ENCODE results near the gene ANKRD11.
A peak's percentile ranks its signal among the peaks of the same experiment; 100 is the strongest.
"Not testable (repeated sequence)": the region's sequence is repeated elsewhere in the genome, so short reads cannot be mapped to it uniquely, and the experiment has no call there.

ANKRD11 gene

GRCh38 chr16:89261691-89262563 is 228.4 kb downstream of the ANKRD11 start:
- Histone ChIP-seq H3K36me3 (ENCODE audit: low read depth) (peaks cover 5% of the 10 kb centered on the region; the same call in 1 of the 2 replicates), H3K27ac (ENCODE audit: poor library complexity, severe bottlenecking) (no peak overlapping the region), H3K9me3 (ENCODE audit: severe bottlenecking) (no peaks in the 10 kb centered on the region), H3K27me3 (ENCODE audit: insufficient read depth, poor library complexity, severe bottlenecking) (no peaks in the 10 kb centered on the region), H3K4me1 (ENCODE audit: insufficient read depth, poor library complexity, severe bottlenecking) (no peaks in the 10 kb centered on the region), H3K4me3 (ENCODE audit: severe bottlenecking) (no peak overlapping the region)
- ATAC-seq (ENCODE audit: low read depth) (no peak), DNase-seq (ENCODE audit: low spot score) (no peak)
- TF ChIP-seq CTCF (IDR thresholded peaks at IDR 0.05; ENCODE audit: poor library complexity, severe bottlenecking) = no peak

GRCh38 chr16:89259901-89260300 is 230.5 kb downstream of the ANKRD11 start:
- H3K4me3 ChIP-seq (ENCODE audit: severe bottlenecking); H3K4me1 ChIP-seq (ENCODE audit: insufficient read depth, poor library complexity, severe bottlenecking); ATAC-seq (ENCODE audit: low read depth); DNase-seq (ENCODE audit: low spot score); H3K9me3 ChIP-seq (ENCODE audit: severe bottlenecking); H3K27me3 ChIP-seq (ENCODE audit: insufficient read depth, poor library complexity, severe bottlenecking); H3K36me3 ChIP-seq (ENCODE audit: low read depth); H3K27ac ChIP-seq (ENCODE audit: poor library complexity, severe bottlenecking): not testable (repeated sequence)

GRCh38 chr16:89257757-89258465 is 232.4 kb downstream of the ANKRD11 start:
- Histone ChIP-seq H3K27ac (ENCODE audit: poor library complexity, severe bottlenecking) (no peak overlapping the region), H3K36me3 (ENCODE audit: low read depth) (no peaks in the 10 kb centered on the region), H3K9me3 (ENCODE audit: severe bottlenecking) (no peaks in the 10 kb centered on the region), H3K27me3 (ENCODE audit: insufficient read depth, poor library complexity, severe bottlenecking) (no peaks in the 10 kb centered on the region), H3K4me3 (ENCODE audit: severe bottlenecking) (no peak overlapping the region), H3K4me1 (ENCODE audit: insufficient read depth, poor library complexity, severe bottlenecking) (no peaks in the 10 kb centered on the region)
- ATAC-seq (ENCODE audit: low read depth) (no peak), DNase-seq (ENCODE audit: low spot score) (no peak)
- no peak for TF ChIP-seq CTCF (IDR thresholded peaks at IDR 0.05; ENCODE audit: poor library complexity, severe bottlenecking)

GRCh38 chr16:89257281-89257731 is 233.1 kb downstream of the ANKRD11 start:
- Histone ChIP-seq H3K4me1 (ENCODE audit: insufficient read depth, poor library complexity, severe bottlenecking) (no peaks in the 10 kb centered on the region), H3K27ac (ENCODE audit: poor library complexity, severe bottlenecking) (no peak overlapping the region), H3K9me3 (ENCODE audit: severe bottlenecking) (no peaks in the 10 kb centered on the region), H3K36me3 (ENCODE audit: low read depth) (no peaks in the 10 kb centered on the region), H3K27me3 (ENCODE audit: insufficient read depth, poor library complexity, severe bottlenecking) (no peaks in the 10 kb centered on the region), H3K4me3 (ENCODE audit: severe bottlenecking) (peak overlapping the region; percentile 6)
- DNase-seq (ENCODE audit: low spot score) (no peak), ATAC-seq (ENCODE audit: low read depth) (peak; percentile 55; the same call in 2 of the 3 replicates)
- TF ChIP-seq CTCF (IDR thresholded peaks at IDR 0.05; ENCODE audit: poor library complexity, severe bottlenecking) = no peak

- Histone ChIP-seq H3K4me3 (ENCODE audit: severe bottlenecking) (peak overlapping the region; percentile 6), H3K36me3 (ENCODE audit: low read depth) (no peaks in the 10 kb centered on the region), H3K27me3 (ENCODE audit: insufficient read depth, poor library complexity, severe bottlenecking) (no peaks in the 10 kb centered on the region), H3K9me3 (ENCODE audit: severe bottlenecking) (no peaks in the 10 kb centered on the region), H3K27ac (ENCODE audit: poor library complexity, severe bottlenecking) (no peak overlapping the region), H3K4me1 (ENCODE audit: insufficient read depth, poor library complexity, severe bottlenecking) (no peaks in the 10 kb centered on the region)
- no peak for TF ChIP-seq CTCF (IDR thresholded peaks at IDR 0.05; ENCODE audit: poor library complexity, severe bottlenecking)
- ATAC-seq (ENCODE audit: low read depth) (peak; percentile 74), DNase-seq (ENCODE audit: low spot score) (peak; percentile 72)
Observed at GRCh38 chr16:89256651-89257254, 233.6 kb downstream of the ANKRD11 start.
